ENCODE results near the gene CCT6B. TPM values are rescaled to one million over a fixed set of nuclear protein-coding genes. Genes with fewer than 3 reads are reported as not detected.

Gene CCT6B
- total RNA-seq, 1 experiment from 2014 or later: 1.7 TPM

DNA sequence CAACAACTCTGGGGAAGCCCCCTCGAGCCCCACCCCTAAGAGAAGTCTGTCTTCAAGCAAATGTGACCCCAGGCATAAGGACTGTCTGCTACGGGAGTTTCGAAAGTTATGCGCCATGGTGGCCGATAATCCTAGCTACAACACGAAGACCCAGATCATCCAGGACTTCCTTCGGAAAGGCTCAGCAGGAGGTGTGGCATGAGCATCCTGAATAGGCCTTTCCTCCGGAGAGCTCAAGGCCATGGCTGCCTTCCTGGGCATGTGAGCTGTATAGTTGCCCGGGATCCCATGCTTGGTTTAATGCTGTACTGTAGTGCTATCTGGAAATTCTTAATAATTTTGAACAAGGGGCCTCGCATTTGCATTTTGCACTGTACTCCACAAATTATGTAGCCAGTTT, 28.2 kb upstream of the CCT6B start:
- Mint-ChIP-seq H3K27ac (no peak overlapping the region), H3K27me3 (ENCODE audit: low read depth) (no peaks in the 10 kb centered on the region; the same call in 1 of the 2 replicates), H3K36me3 (ENCODE audit: insufficient read depth in 1 of 3, low read depth in 3 of 3) (peaks cover 56 to 97% (median 94%) of the 10 kb centered on the region in 3 experiments), H3K4me1 (no peaks in the 10 kb centered on the region), H3K4me3 (no peak overlapping the region), H3K9me3 (no peaks in the 10 kb centered on the region)
- Histone ChIP-seq H3K79me1 (ENCODE audit: insufficient read depth, low read depth, low read length, poor library complexity, severe bottlenecking) (no peaks in the 10 kb centered on the region), H3K18ac (ENCODE audit: insufficient read length, low read depth, low read length) (no peak overlapping the region), H3K4me1 (ENCODE audit: insufficient read depth, low read length) (no peaks in the 10 kb centered on the region), H3T11ph (ENCODE audit: low read length) (no peak overlapping the region), H3K9me3 (ENCODE audit: control insufficient read depth, low read depth, low read length) (no peaks in the 10 kb centered on the region), H3K23me2 (ENCODE audit: insufficient read length, low read depth, low read length, poor library complexity, severe bottlenecking) (no peaks in the 10 kb centered on the region), H4K91ac (ENCODE audit: insufficient read length, low read depth, low read length) (no peak overlapping the region), H3K27me3 (ENCODE audit: insufficient read depth, low read length) (no peaks in the 10 kb centered on the region), H4K20me1 (ENCODE audit: control insufficient read depth, insufficient read depth, insufficient read length) (no peaks in the 10 kb centered on the region), H4K5ac (ENCODE audit: insufficient read length, low read depth, low read length) (no peak overlapping the region), H2BK15ac (ENCODE audit: low read depth, low read length) (no peak overlapping the region), H3K4me2 (ENCODE audit: insufficient read depth, insufficient read length, low read length) (no peak overlapping the region), H2BK20ac (ENCODE audit: low read depth, low read length, poor library complexity, severe bottlenecking) (no peak overlapping the region), H3K4ac (ENCODE audit: low read depth, low read length) (no peak overlapping the region), H3K14ac (ENCODE audit: insufficient read depth, low read length) (no peak overlapping the region), H2BK5ac (ENCODE audit: insufficient read length, low read length) (no peak overlapping the region), H3K56ac (ENCODE audit: insufficient read length, low read depth, low read length) (no peak overlapping the region), H2BK12ac (ENCODE audit: insufficient read length, low read depth, low read length) (no peak overlapping the region), H4K8ac (replicated peaks; ENCODE audit: insufficient read length, low read depth, low read length) (no peak overlapping the region), H2AK5ac (ENCODE audit: insufficient read length, low read length) (no peak overlapping the region), H3K9ac (ENCODE audit: extremely low read depth, insufficient read length, low read length) (no peak overlapping the region), H2AFZ (ENCODE audit: low read length) (no peak overlapping the region), H3K79me2 (ENCODE audit: insufficient read depth, low read length) (no peaks in the 10 kb centered on the region; the same call in 1 of the 2 replicates), H3K23ac (ENCODE audit: insufficient read length, low read depth, low read length) (no peak overlapping the region), H3K27ac (ENCODE audit: insufficient read length, low read depth, low read length) (no peak overlapping the region), H2BK120ac (ENCODE audit: low read depth, low read length, poor library complexity, severe bottlenecking) (no peak overlapping the region)
- WGBS (ENCODE audit: extremely low coverage, insufficient read length, low lambda C conversion rate): no CpG with 5 or more reads among the region's 10 CpGs
- TF ChIP-seq, protein P1, sequence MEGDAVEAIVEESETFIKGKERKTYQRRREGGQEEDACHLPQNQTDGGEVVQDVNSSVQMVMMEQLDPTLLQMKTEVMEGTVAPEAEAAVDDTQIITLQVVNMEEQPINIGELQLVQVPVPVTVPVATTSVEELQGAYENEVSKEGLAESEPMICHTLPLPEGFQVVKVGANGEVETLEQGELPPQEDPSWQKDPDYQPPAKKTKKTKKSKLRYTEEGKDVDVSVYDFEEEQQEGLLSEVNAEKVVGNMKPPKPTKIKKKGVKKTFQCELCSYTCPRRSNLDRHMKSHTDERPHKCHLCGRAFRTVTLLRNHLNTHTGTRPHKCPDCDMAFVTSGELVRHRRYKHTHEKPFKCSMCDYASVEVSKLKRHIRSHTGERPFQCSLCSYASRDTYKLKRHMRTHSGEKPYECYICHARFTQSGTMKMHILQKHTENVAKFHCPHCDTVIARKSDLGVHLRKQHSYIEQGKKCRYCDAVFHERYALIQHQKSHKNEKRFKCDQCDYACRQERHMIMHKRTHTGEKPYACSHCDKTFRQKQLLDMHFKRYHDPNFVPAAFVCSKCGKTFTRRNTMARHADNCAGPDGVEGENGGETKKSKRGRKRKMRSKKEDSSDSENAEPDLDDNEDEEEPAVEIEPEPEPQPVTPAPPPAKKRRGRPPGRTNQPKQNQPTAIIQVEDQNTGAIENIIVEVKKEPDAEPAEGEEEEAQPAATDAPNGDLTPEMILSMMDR (conservative IDR thresholded peaks at IDR 0.05): no peak
- DNase-seq: no peak

Measured in H9 (cell line).